Upper lobe of left lung (tissue), 6 donors: ENCODE results near the gene NTSR1. TPM values are rescaled to one million over a fixed set of nuclear protein-coding genes. Genes with fewer than 3 reads are reported as not detected.

ENCODE experiments used
- ATAC-seq, 2 donors: fragments of 200-7000 bp; cut with Tn5 transposase; one replicate each; pipeline ENCODE4 v1.9.1; 2022; ENCODE audit warnings: mild to moderate bottlenecking in 2 of 2, moderate library complexity in 2 of 2; ENCODE audit not compliant: low FRiP score in 2 of 2
- DNase-seq, 2 donors: peaks; one replicate each; pipeline ENCODE4 v3.0.0-alpha.2; 2019 to 2020
- H3K27ac ChIP-seq, 4 donors: fragments of 200-600 bp; sonication (generic); one replicate each; pipeline ENCODE4 v1.5.1; 2016 to 2019
- H3K27me3 ChIP-seq, 4 donors: fragments of 200-600 bp; sonication (generic); one replicate each; pipeline ENCODE4 v1.5.1; 2017 to 2019
- H3K36me3 ChIP-seq, 4 donors: fragments of 200-600 bp; sonication (generic); one replicate each; pipeline ENCODE4 v1.5.1; 2016 to 2019
- H3K4me1 ChIP-seq, 4 donors: fragments of 200-600 bp; sonication (generic); one replicate each; pipeline ENCODE4 v1.5.1; 2018 to 2019
- H3K4me3 ChIP-seq, 4 donors: fragments of 200-600 bp; sonication (generic); one replicate each; pipeline ENCODE4 v1.5.1; 2017 to 2019; ENCODE audit warnings: mild to moderate bottlenecking in 2 of 4, moderate library complexity in 1 of 4
- H3K9me3 ChIP-seq, 4 donors: fragments of 200-600 bp; sonication (generic); one replicate each; pipeline ENCODE4 v1.5.1; 2018 to 2019
- EP300 ChIP-seq, 4 donors: sonication (generic); formaldehyde crosslinking; IDR thresholded peaks; one replicate each; pipeline ENCODE4 v1.5.1; 2017; ENCODE audit warnings: antibody characterized with exemption in 4 of 4, control low read depth in 2 of 4
- POLR2A ChIP-seq, 4 donors: fragments of 450-650 bp; IDR thresholded peaks; one replicate each; pipeline ENCODE4 v1.5.1; 2016 to 2017; ENCODE audit warnings: antibody characterized with exemption in 4 of 4, mild to moderate bottlenecking in 2 of 4
- POLR2AphosphoS5 ChIP-seq, 2 donors: sonication (generic); formaldehyde crosslinking; IDR thresholded peaks; one replicate each; pipeline ENCODE4 v1.5.1; 2017; ENCODE audit warnings: antibody characterized with exemption in 2 of 2
- WGBS, 2 donors: methylation state at CpG; one replicate each; pipeline ENCODE4 v1.1.5; 2017 to 2018; 5-methylcytosine and 5-hydroxymethylcytosine counted together
- total RNA-seq, 6 donors: library from RNA; depleted of rRNA in 4 of 6; stranded (reverse); fragments of >200 nt in 4 of 6; gene quantifications; one replicate each; pipeline versions ENCODE4 v1.1.0 to v1.2.1, GENCODE V29; 2016 to 2021
- TF ChIP-seq, protein P1 (sequence below), 6 experiments: fragments of 450-650 bp in 4 of 6; fragments of 200-600 bp in 2 of 6; sonication (generic) in 2 of 6; IDR thresholded peaks; one replicate each; pipeline ENCODE4 v1.5.1; 2016 to 2019; ENCODE audit warnings: antibody characterized with exemption in 6 of 6
- donor health status: DM: no; HTN: no; CAD: no; lungs with moderate emphysema.
- donor health status: DM: no; HTN: yes; CAD: no; lungs with severe emphysema.

Gene NTSR1
- total RNA-seq, 6 donors from 2014 or later = 0.20 to 1.4 (median 0.26) TPM; not detected in 1

DNA sequence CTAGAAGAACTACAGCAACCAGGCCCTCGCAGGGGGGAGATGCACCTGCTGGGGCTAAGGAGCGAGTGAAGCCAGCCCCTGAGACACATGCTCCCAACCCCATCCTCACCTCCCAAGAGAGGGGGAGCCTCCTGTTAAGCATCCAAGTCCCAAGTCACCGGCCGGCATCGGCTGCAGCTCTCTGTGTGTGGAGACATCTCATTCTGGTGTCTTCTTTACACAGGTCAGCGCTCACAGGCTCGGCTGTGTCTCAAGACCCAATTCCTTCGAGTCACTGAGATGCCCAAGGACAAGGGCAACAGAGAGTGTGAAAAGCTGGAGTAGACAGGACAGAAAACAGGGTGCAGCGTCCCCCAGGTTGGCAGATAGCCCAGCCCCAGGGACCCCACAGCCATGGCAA lies 66.6 kb downstream of the NTSR1 start:
- ATAC-seq (no peak), DNase-seq (no peak)
- TF ChIP-seq POLR2A (IDR thresholded peaks at IDR 0.05) = no peak
- TF ChIP-seq, protein P1, sequence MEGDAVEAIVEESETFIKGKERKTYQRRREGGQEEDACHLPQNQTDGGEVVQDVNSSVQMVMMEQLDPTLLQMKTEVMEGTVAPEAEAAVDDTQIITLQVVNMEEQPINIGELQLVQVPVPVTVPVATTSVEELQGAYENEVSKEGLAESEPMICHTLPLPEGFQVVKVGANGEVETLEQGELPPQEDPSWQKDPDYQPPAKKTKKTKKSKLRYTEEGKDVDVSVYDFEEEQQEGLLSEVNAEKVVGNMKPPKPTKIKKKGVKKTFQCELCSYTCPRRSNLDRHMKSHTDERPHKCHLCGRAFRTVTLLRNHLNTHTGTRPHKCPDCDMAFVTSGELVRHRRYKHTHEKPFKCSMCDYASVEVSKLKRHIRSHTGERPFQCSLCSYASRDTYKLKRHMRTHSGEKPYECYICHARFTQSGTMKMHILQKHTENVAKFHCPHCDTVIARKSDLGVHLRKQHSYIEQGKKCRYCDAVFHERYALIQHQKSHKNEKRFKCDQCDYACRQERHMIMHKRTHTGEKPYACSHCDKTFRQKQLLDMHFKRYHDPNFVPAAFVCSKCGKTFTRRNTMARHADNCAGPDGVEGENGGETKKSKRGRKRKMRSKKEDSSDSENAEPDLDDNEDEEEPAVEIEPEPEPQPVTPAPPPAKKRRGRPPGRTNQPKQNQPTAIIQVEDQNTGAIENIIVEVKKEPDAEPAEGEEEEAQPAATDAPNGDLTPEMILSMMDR (IDR thresholded peaks at IDR 0.05) = no peak
- TF ChIP-seq EP300 (IDR thresholded peaks at IDR 0.05) = no peak
- no peak for TF ChIP-seq POLR2AphosphoS5 (IDR thresholded peaks at IDR 0.05)
- Histone ChIP-seq H3K4me3 (no peak overlapping the region), H3K4me1 (peaks cover 5 to 15% (median 9%) of the 10 kb centered on the region in 4 donors), H3K27me3 (no peaks in the 10 kb centered on the region), H3K9me3 (no peaks in the 10 kb centered on the region), H3K36me3 (no peaks in the 10 kb centered on the region), H3K27ac (no peak overlapping the region)
- WGBS, 2 donors = 87 to 94% methylated on average over 7 to 9 of the region's 9 CpGs

DNA sequence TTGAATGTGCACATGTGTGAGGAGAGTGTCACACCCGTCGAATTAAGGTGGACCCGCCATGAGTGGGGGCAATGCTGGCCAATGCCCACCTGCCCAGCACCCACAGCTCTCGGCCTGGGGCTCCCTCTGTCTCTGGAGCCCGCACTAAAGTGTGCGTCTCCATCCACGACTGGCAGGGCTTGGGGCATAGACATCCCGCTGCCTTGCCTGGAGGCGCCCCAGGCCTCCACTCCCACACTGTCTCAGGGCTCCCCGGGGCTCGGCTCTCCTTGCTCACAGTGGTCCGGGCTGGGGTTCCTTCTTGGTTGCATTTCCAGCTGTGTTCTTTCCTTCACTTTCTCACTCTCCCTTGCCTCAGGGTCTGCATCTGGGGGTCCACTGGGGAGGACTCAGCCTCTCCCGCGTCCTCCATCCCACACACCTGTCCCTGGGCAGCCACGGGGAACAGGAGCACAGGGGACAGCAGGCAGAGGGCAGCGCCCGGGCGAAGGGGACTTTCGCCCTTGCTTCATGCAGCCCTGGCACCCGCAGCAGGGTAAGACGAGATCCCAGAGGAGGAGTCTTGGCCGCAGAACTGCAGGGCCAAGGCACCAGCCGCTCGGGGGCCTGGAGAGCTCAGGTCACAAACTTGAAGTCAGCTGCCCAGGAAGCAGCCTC lies 67.5 kb downstream of the NTSR1 start:
- Histone ChIP-seq H3K4me1 (peaks cover 5 to 15% (median 9%) of the 10 kb centered on the region in 4 donors), H3K27ac (peak overlapping the region in 3 of 4 donors; percentile 79 to 81 (median 80)), H3K9me3 (no peaks in the 10 kb centered on the region), H3K27me3 (no peaks in the 10 kb centered on the region), H3K4me3 (no peak overlapping the region), H3K36me3 (no peaks in the 10 kb centered on the region)
- DNase-seq (peak in 1 of 2 donors; percentile 48), ATAC-seq (no peak)
- TF ChIP-seq POLR2AphosphoS5 (IDR thresholded peaks at IDR 0.05) (no peak), EP300 (IDR thresholded peaks at IDR 0.05) (no peak), POLR2A (IDR thresholded peaks at IDR 0.05) (no peak)
- TF ChIP-seq, protein P1 (IDR thresholded peaks at IDR 0.05) = no peak
- WGBS, 2 donors = 89 to 94% methylated on average over 19 to 23 of the region's 24 CpGs

DNA sequence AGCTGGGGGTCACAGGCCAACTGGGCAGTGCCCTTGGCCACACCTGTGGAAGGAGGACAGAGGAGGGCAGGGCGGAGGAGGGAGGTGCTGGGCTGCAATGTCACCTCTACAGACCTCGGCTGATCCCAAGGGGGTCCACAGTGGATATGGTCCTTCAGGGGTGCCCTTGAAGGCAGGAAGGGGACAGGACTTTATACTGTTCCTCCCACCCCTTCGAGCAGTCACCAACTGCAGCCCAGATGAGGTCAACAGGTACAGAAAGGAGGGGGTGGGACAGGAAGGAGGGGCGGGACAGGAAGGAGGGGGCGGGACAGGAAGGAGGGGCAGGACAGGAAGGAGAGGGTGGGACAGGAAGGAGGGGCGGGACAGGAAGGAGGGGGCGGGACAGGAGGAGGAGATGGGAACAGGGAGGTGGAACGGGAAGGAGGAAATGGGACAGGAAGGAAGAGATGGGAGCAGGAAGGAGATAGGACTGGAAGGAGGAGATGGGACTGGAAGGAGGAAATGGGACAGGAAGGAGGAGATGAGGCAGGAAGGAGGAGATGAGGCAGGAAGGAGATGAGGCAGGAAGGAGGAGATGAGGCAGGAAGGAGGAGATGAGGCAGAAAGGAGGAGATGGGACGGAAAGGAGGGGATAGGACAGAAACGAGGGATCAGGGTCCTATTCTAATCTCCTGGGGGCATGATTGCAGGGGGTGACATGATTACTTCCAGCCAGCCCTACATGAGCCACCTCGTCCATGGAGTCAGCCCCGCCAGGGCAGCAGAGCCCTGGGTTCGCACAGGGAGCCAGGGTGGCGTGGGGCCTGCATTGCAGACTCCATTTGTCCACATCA lies 68.3 kb downstream of the NTSR1 start:
- peaks cover 5 to 15% (median 9%) of the 10 kb centered on the region in 4 donors for H3K4me1 ChIP-seq
- peak overlapping the region in 3 of 4 donors; percentile 79 to 81 (median 80) for H3K27ac ChIP-seq
- no peaks in the 10 kb centered on the region for H3K9me3 ChIP-seq
- H3K4me3 ChIP-seq = no peak overlapping the region
- no peak for ATAC-seq
- 55 to 60% methylated on average over 11 to 12 of the region's 14 CpGs for WGBS, 2 donors
- DNase-seq = no peak
- H3K36me3 ChIP-seq = no peaks in the 10 kb centered on the region
- TF ChIP-seq POLR2A (IDR thresholded peaks at IDR 0.05) = peak in 1 of 4 donors; percentile 21
- TF ChIP-seq, protein P1 (IDR thresholded peaks at IDR 0.05) = no peak
- H3K27me3 ChIP-seq = no peaks in the 10 kb centered on the region

DNA sequence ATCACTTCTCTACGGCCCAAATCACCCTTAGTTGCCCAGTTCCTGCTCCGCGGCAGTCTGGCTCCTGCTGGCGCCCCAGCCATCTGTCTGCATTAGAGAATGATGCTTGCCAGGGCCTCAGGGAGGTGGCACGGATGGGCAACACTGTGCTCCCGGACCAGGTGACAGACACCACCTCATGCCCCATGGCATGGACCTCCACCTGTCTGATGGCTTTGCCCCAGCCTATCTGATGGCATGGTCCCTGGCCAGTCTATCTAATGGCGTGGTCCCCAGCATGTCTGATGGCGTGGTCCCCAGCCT lies 68.8 kb downstream of the NTSR1 start:
- peak in 1 of 2 donors; percentile 65 for DNase-seq

More for the DNA sequence above, 68.8 kb downstream of the NTSR1 start:
- ATAC-seq = no peak
- Histone ChIP-seq H3K9me3 (no peaks in the 10 kb centered on the region), H3K4me3 (no peak overlapping the region), H3K4me1 (peaks cover 5 to 15% (median 9%) of the 10 kb centered on the region in 4 donors), H3K36me3 (no peaks in the 10 kb centered on the region), H3K27me3 (no peaks in the 10 kb centered on the region), H3K27ac (peak overlapping the region in 2 of 4 donors; percentile 80 to 81)
- no peak for TF ChIP-seq POLR2AphosphoS5 (IDR thresholded peaks at IDR 0.05)
- no peak for TF ChIP-seq EP300 (IDR thresholded peaks at IDR 0.05)
- TF ChIP-seq, protein P1 (IDR thresholded peaks at IDR 0.05) = no peak
- no peak for TF ChIP-seq POLR2A (IDR thresholded peaks at IDR 0.05)
- WGBS, 2 donors = 58 to 90% methylated on average over 2 to 8 of the region's 8 CpGs
